ENCODE measurements around the gene MAT1A. TPM values are rescaled to one million over a fixed set of nuclear protein-coding genes. Genes with fewer than 3 reads are reported as not detected.

MAT1A gene
- total RNA-seq = not detected in 2 replicates

GRCh38 chr10:80289451-80290287 lies at the start of gene MAT1A:
TSS of gene MAT1A (minus strand) at chr10:80289658. CDS start at chr10:80289423, 235 bp downstream.

Other genes starting within 250 kb of the MAT1A start
- 13.0 and 14.6 TPM in 2 replicates for gene TMEM254, start 211.0 kb downstream of the MAT1A start, total RNA-seq
- gene PLAC9, start 156.9 kb downstream of the MAT1A start, total RNA-seq = not detected in 2 replicates
- gene ANXA11, start 84.1 kb downstream of the MAT1A start, total RNA-seq = 78.1 and 119 TPM in 2 replicates
- not detected in 2 replicates for gene DYDC1, start 67.1 kb upstream of the MAT1A start, total RNA-seq
- gene DYDC2, start 67.1 kb upstream of the MAT1A start, total RNA-seq = not detected in 2 replicates
- 0.39 and 0.98 TPM in 2 replicates for gene PRXL2A, start 118.9 kb upstream of the MAT1A start, total RNA-seq
- 19.2 and 77.0 TPM in 2 replicates for gene TSPAN14, start 164.7 kb upstream of the MAT1A start, total RNA-seq
- under 0.01 and 0.22 TPM in 2 replicates for gene SH2D4B, start 248.2 kb upstream of the MAT1A start, total RNA-seq

Data from placental epithelial cell (primary cell).